Esophagus muscularis mucosa (tissue), 4 donors: ENCODE results near the gene MAST4.

Experiments
- EP300 ChIP-seq: sonication (generic); formaldehyde crosslinking; IDR thresholded peaks from one replicate; pipeline ENCODE4 v1.6.1; 2017; ENCODE audit warnings: antibody characterized with exemption
- POLR2A ChIP-seq: fragments of 450-650 bp; IDR thresholded peaks from one replicate; pipeline ENCODE4 v1.6.1; 2017; ENCODE audit warnings: antibody characterized with exemption, moderate library complexity, mild to moderate bottlenecking, low read depth
- POLR2AphosphoS5 ChIP-seq, 2 donors: sonication (generic); formaldehyde crosslinking; IDR thresholded peaks; one replicate each; pipeline ENCODE4 v1.6.1; 2017; ENCODE audit warnings: antibody characterized with exemption in 2 of 2
- TF ChIP-seq, protein P1 (sequence below), 3 experiments: fragments of 200-600 bp in 2 of 3; fragments of 450-650 bp in 1 of 3; sonication (generic) in 2 of 3; IDR thresholded peaks; one replicate each; pipeline ENCODE4 v1.5.1; 2017 to 2019; ENCODE audit warnings: antibody characterized with exemption in 3 of 3, mild to moderate bottlenecking in 2 of 3, moderate library complexity in 1 of 3

DNA sequence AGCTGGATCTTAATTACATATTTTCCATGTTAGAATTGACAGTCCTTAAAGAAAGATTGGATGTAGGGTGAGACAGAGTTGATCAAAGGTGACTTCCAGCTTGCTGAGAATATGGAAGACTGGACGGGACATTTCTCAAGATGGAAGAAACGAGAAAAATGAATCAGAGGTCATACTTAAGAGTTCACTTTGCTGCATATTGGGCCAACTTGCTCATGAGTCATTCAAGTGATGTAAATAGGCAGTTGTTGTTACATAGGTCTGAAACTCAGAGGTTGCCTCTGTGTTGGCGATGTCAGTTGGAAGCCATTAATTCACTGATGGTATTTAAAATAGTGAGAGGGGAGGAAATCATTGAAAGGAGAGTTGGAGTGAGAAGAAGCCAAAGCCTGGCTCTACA is 467.6 kb downstream of the MAST4 start:
- no peak for TF ChIP-seq POLR2A
- no peak for TF ChIP-seq EP300
- TF ChIP-seq, protein P1, sequence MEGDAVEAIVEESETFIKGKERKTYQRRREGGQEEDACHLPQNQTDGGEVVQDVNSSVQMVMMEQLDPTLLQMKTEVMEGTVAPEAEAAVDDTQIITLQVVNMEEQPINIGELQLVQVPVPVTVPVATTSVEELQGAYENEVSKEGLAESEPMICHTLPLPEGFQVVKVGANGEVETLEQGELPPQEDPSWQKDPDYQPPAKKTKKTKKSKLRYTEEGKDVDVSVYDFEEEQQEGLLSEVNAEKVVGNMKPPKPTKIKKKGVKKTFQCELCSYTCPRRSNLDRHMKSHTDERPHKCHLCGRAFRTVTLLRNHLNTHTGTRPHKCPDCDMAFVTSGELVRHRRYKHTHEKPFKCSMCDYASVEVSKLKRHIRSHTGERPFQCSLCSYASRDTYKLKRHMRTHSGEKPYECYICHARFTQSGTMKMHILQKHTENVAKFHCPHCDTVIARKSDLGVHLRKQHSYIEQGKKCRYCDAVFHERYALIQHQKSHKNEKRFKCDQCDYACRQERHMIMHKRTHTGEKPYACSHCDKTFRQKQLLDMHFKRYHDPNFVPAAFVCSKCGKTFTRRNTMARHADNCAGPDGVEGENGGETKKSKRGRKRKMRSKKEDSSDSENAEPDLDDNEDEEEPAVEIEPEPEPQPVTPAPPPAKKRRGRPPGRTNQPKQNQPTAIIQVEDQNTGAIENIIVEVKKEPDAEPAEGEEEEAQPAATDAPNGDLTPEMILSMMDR (IDR thresholded peaks at IDR 0.05) = no peak
- TF ChIP-seq POLR2AphosphoS5 (IDR thresholded peaks at IDR 0.05) = no peak
